Fibroblast of lung (primary cell): ENCODE measurements around the gene AGPAT4. TPM values are rescaled to one million over a fixed set of nuclear protein-coding genes. Genes with fewer than 3 reads are reported as not detected.

Source experiments
- DNase-seq, 2 donors: peaks; one replicate each; pipeline versions ENCODE4 v3.0.0 to v3.0.0-alpha.2; 2010; ENCODE audit warnings: low read depth in 2 of 2
- H2AFZ ChIP-seq: 2 replicates; pipeline ENCODE4 v1.5.1; 2012; ENCODE audit warnings: low read length, control low read depth, inconsistent platforms
- H3K27ac ChIP-seq: 2 replicates; pipeline ENCODE4 v1.5.1; 2011; ENCODE audit warnings: low read length, control low read depth; ENCODE audit not compliant: insufficient read depth
- H3K27me3 ChIP-seq: 2 replicates; pipeline ENCODE4 v1.5.1; 2011; ENCODE audit warnings: mild to moderate bottlenecking, low read length; ENCODE audit not compliant: control insufficient read depth, insufficient read depth
- H3K36me3 ChIP-seq: 2 replicates; pipeline ENCODE4 v1.5.1; 2011; ENCODE audit warnings: low read length; ENCODE audit not compliant: control insufficient read depth, insufficient read depth
- H3K4me1 ChIP-seq: 2 replicates; pipeline ENCODE4 v1.5.1; 2011; ENCODE audit warnings: low read length; ENCODE audit not compliant: control insufficient read depth, insufficient read depth; ENCODE audit errors: extremely low read depth
- H3K4me2 ChIP-seq: 2 replicates; pipeline ENCODE4 v1.5.1; 2011; ENCODE audit warnings: low read length, control low read depth; ENCODE audit not compliant: insufficient read depth; ENCODE audit errors: extremely low read depth
- H3K4me3 ChIP-seq, 4 experiments: fragments of 200-600 bp in 1 of 4; sonication (generic) in 1 of 4; replicated peaks in 1 of 4; 2 replicates each; pipeline ENCODE4 v1.5.1; 2011 to 2016; ENCODE audit warnings: low read length in 4 of 4, low read depth in 3 of 4, mild to moderate bottlenecking in 3 of 4, control low read depth in 2 of 4, inconsistent platforms in 1 of 4, mixed read lengths in 1 of 4; ENCODE audit not compliant: insufficient read depth in 1 of 4; ENCODE audit errors: control extremely low read depth in 1 of 4
- H3K79me2 ChIP-seq: 2 replicates; pipeline ENCODE4 v1.5.1; 2012; ENCODE audit warnings: mild to moderate bottlenecking, low read length, inconsistent platforms; ENCODE audit not compliant: control insufficient read depth, insufficient read depth
- H3K9ac ChIP-seq: 2 replicates; pipeline ENCODE4 v1.5.1; 2011; ENCODE audit warnings: mild to moderate bottlenecking, low read length, control low read depth; ENCODE audit not compliant: insufficient read depth
- H3K9me3 ChIP-seq: 2 replicates; pipeline ENCODE4 v1.5.1; 2012; ENCODE audit warnings: low read depth, low read length; ENCODE audit not compliant: control insufficient read depth, insufficient read depth
- H4K20me1 ChIP-seq: 2 replicates; pipeline ENCODE4 v1.5.1; 2011; ENCODE audit warnings: low read length; ENCODE audit not compliant: control insufficient read depth, insufficient read depth; ENCODE audit errors: extremely low read depth
- EZH2 ChIP-seq: IDR thresholded peaks from 2 replicates; pipeline ENCODE4 v1.5.1; 2012; ENCODE audit warnings: low read length, control low read depth, mild to moderate bottlenecking; ENCODE audit errors: missing control alignments
- polyA plus RNA-seq, 2 donors: library from polyadenylated mRNA; depleted of rRNA in 1 of 2; stranded (reverse) in 1 of 2; unstranded in 1 of 2; fragments of >200 nt; gene quantifications; 2 replicates each; pipeline ENCODE4 v1.2.1, GENCODE V29; 2011 to 2012; ENCODE audit warnings: missing spikeins in 1 of 2
- total RNA-seq: library from RNA; depleted of rRNA; stranded (reverse); fragments of >200 nt; gene quantifications from 2 replicates; pipeline ENCODE4 v1.2.1, GENCODE V29; 2014
- TF ChIP-seq, protein P1 (sequence below), 2 donors: IDR thresholded peaks in 1 of 2; conservative IDR thresholded peaks in 1 of 2; 1 replicate in 1 of 2; 2 replicates in 1 of 2; pipeline ENCODE4 v1.5.1; 2011 to 2012; ENCODE audit warnings: low read length in 2 of 2, control low read depth in 1 of 2, inconsistent platforms in 1 of 2, low read depth in 1 of 2, mild to moderate bottlenecking in 1 of 2

AGPAT4 gene
- total and polyA plus RNA-seq, 2 donors (not counting 1 experiment from before 2014, with no cell fraction given): 4.7 to 8.4 TPM

GRCh38 chr6:161080263-161080970 is 193.4 kb downstream of the AGPAT4 start:
- Histone ChIP-seq H4K20me1 (no peaks in the 10 kb centered on the region), H2AFZ (no peak overlapping the region), H3K4me1 (no peaks in the 10 kb centered on the region), H3K27ac (no peak overlapping the region), H3K9me3 (no peaks in the 10 kb centered on the region), H3K27me3 (no peaks in the 10 kb centered on the region), H3K9ac (no peak overlapping the region), H3K4me3 (no peak overlapping the region), H3K79me2 (no peaks in the 10 kb centered on the region), H3K4me2 (no peak overlapping the region), H3K36me3 (no peaks in the 10 kb centered on the region)
- no peak for TF ChIP-seq EZH2
- TF ChIP-seq, protein P1, sequence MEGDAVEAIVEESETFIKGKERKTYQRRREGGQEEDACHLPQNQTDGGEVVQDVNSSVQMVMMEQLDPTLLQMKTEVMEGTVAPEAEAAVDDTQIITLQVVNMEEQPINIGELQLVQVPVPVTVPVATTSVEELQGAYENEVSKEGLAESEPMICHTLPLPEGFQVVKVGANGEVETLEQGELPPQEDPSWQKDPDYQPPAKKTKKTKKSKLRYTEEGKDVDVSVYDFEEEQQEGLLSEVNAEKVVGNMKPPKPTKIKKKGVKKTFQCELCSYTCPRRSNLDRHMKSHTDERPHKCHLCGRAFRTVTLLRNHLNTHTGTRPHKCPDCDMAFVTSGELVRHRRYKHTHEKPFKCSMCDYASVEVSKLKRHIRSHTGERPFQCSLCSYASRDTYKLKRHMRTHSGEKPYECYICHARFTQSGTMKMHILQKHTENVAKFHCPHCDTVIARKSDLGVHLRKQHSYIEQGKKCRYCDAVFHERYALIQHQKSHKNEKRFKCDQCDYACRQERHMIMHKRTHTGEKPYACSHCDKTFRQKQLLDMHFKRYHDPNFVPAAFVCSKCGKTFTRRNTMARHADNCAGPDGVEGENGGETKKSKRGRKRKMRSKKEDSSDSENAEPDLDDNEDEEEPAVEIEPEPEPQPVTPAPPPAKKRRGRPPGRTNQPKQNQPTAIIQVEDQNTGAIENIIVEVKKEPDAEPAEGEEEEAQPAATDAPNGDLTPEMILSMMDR (conservative IDR thresholded peaks at IDR 0.05 in 1 of 2, IDR thresholded peaks at IDR 0.05 in 1 of 2; ENCODE audit: low read depth in 1 of 2, low read length in 2 of 2): no peak
- DNase-seq: no peak
